GM04503 (cell line): Measurements from ENCODE around the gene EXT2.

Experiments
- DNase-seq: peaks from one replicate; pipeline ENCODE4 v3.0.0-alpha.2; 2012; ENCODE audit warnings: low read depth

EXT2 gene

DNA sequence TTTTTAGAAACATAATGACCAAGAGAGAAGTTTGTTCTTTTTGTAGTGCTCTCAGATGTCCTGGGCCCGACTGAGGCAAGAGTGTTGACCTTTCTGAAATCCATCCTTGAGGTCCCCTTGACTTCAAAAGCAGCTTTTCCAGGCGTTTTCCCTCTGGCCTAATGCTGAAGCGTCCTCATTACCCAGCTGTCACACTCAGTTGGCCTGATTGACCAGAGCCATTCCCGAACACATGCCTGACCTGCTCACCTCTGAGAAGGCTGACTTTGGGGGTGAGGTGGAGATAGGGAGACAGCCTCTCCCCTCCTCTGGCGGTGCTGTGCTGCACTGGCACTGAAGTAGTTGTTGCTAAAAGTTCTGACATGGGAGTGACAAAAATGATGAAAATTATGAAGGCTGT is 147.6 kb downstream of the EXT2 start:
- no peak for DNase-seq

DNA sequence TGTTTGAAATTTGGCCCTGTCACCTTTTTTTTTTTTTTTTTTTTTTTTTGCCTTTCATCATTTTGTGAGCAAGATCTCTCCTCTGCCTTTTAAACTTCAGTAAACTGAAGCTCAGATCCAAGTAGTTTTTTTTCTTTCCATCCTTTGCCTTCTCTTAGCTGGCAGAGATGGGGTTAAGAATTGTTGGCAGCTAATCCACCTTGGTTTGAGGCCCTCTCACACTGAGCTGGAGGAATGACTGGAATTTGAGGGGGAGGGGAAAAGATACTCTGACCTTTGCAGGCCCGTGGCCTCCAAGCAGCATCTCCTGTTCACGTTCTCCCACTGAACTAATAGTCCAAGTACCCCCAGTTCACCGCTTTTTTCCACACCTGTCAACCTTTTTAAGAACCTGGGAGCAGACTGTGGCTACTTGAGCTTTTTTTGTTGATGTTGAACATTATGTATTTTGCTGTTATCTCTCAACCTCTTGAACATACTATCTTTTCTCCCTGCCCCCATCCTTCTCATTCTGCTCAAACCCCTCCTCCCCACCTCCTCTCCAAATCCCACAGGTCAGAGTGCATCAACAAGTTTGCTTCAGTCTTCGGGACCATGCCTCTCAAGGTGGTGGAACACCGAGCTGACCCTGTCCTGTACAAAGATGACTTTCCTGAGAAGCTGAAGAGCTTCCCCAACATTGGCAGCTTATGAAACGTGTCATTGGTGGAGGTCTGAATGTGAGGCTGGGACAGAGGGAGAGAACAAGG is 148.3 kb downstream of the EXT2 start:
- no peak for DNase-seq

DNA sequence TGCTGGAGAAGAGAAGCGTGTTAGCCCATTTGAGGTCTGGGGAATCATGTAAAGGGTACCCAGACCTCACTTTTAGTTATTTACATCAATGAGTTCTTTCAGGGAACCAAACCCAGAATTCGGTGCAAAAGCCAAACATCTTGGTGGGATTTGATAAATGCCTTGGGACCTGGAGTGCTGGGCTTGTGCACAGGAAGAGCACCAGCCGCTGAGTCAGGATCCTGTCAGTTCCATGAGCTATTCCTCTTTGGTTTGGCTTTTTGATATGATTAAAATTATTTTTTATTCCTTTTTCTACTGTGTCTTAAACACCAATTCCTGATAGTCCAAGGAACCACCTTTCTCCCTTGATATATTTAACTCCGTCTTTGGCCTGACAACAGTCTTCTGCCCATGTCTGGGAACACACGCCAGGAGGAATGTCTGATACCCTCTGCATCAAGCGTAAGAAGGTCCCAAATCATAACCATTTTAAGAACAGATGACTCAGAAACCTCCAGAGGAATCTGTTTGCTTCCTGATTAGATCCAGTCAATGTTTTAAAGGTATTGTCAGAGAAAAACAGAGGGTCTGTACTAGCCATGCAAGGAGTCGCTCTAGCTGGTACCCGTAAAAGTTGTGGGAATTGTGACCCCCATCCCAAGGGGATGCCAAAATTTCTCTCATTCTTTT is 149.3 kb downstream of the EXT2 start:
- no peak for DNase-seq

DNA sequence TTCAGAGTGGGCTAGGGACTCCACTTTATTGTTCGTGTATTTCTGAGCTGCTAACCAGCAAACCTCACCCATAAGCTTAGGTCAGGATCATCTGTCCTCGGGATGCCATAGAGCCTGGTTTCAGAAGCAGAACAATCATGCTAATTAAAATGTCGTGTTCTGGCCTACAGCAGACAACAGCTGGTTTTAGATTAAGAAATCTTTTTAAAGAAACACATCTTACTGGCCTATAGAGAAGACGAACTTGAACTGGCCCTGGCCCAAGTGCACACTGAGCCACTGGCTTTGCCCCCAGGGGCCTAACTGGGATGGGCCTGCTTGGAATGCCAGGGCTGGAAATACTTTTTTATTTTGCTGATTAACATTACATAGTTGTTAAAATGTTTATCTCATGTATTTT is 151.2 kb downstream of the EXT2 start:
- DNase-seq = peak; percentile 49

DNA sequence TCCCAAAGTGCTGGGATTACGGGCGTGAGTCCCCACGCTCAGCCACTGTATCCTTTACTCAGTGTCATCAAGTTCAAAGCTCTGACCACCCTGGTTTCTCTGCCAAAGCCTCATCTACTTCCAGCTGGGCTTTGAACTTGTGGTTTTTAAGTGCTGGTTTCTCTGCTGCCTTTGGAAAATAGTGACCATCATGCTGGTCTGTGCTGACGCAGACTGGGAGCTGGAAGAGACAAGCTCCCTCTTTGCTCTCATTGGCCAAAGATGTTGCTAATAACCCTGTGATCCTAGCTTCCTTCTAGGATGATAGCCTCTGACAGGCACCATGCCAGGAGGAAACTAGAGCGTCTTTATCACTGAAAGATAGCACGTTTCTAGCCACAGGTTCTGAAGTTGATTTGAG is 152.0 kb downstream of the EXT2 start:
- no peak for DNase-seq

DNA sequence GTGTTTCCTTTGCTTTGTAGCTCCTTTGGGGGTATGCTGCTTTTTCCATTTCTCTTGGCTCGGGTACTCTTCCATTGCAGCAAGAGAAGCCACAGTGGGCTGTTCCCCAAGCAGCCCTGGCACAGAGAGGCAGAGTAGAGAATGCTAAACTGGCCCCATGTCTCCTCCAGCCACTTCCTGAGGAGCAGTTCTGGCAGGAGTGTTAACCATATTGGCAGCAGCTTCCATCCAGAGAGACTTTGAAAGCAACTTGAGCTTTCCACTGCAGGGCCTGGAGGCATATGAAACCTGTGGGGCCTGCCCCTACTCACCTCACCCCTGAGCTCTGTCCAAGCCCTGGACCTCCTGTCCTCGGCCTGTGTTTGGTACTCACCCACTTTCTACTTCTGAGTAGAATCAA is 152.6 kb downstream of the EXT2 start:
- no peak for DNase-seq

DNA sequence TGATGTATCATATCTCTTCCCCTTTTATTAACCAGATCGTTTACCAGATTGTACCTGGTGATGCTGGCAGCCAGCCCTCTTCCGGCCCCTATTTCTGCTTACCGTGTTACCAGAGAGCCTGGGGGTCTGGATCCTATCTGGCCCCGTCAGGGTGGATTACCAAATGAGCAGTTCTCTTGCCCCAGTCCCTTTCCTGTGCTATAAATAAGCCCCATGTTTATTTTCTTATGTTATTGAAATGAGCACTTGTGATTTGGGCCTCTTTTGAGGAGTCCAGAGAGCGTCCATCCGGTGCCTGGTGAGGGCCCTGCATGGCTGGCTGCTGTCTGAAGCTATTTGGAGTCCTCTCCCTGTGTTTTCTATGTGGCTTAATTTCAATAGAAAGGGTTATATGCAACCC is 154.9 kb downstream of the EXT2 start:
- no peak for DNase-seq

DNA sequence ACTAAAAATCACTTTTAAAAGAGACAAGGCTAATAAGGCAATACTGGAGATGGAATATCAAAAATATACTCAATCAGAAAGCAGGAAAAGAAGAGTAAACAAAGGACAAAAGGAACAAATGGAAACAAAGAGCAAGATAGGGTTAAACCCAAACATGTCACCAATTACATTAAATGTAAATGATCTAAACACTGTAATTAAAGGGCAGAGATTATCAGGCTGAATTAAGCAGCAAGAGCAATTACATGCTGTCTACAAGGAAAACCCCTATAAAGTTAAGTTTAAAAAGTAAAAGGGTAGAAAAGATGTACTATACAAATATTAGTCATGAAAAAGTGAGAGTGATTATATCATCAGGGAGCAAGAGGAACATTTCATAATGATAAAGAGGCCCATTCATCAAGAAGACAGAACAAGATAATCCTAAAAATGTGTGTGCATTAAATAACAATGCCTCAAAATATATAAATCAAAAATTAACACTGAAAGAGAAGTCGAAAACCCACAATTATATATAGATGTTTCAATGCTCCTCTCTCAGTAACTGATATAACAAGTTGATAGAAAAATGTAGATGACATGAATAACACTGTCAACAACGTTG is 157.6 kb downstream of the EXT2 start:
- DNase-seq = no peak

DNA sequence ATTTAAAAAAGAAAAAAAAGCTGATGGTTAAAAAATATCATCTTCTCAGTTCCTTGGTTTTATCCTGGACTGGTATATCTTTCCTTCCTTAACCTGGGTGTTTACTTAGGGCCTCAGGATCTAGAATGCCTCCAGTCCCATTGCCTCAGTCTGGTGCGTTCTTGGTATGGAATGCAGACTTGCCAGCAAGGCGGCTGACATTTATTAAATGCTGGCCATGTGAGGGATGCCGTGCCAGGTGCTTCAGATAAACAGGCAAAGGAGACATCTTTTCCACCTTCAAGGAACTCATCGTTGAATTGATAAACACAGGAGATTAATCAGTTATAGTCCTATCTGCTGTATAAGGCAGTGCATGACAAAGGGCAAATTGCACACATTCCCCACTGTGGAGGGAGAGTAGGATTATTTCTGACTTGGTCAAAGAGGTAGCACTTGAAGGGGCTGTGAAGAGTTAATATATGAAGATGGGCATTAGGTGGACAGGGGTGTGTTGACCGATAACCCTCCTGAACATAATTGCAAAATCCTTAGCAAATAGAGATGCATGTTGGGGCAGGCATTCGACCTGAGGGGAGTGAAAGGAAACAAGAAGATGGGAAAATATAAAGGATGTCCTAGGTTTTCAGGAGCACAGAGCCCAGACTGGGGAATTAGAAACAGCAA is 160.1 kb downstream of the EXT2 start:
- DNase-seq = no peak

DNA sequence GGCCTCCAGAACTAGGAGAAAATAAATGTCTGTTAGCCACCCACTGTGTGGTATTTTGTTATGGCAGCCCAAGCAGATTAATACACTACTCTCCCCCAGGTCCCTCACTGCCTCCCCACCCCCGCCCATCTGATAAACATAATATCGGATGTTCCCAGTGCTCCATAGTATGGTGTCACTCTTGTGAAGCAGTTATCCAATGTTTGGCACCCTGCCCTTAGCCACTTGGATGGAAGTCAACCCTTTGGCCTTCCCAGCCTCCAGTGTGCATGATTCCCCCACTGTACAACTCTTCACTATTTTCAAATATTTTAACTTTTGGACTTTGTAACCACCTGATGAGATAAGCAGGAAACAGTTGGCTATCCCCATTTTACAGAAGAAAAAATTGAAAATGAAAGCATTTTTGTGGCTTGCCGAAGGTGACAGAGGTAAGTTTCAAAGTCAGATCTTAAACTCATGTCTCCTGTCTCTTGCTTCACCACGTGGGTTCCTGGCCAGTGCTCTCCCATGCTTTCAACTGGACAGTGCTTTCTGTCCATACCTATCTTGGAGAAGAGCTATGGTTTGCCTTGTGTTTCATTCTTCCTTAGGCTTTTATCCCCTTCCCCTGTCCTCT is 161.3 kb downstream of the EXT2 start:
- DNase-seq = no peak

DNA sequence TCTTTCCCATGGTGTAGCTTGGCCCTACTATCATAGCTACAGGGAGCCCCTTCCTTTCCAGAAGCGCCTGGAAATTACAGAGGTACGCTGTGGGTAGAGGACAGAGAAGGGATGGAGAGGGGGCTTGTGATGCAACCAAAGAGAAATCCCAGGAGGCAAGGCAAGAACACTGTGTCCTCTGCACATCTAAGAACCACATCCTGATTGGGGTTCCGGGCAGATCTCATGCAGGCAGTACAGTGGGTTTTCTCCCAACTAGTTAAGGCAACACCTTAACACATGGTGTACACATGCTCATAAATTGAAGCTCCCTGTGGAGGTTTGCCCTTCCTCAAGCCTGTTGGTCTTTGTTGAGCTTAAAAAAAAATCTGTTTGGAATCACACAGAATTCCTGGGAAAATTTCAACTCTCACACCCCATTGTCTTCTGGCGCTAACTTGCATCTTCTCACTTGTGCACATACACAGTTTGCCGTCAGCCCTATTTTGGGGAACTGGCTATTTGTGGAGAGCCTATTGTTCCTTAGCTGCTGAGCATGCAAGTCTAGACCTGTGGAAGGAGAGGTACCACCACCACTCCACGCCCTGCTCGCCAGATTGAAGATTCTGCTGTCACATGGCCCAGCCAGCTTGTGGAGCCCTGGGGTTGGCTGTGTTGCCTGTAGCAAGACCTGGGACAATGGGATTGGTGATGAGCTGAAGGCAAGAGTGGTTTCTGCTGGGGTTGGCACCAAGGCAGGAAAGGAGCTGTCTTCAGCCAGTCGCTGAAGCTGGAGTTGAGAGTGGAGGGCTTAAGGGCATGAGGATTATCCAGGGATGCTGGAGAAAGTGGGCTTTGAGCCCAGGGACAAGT is 162.1 kb downstream of the EXT2 start:
- no peak for DNase-seq

DNA sequence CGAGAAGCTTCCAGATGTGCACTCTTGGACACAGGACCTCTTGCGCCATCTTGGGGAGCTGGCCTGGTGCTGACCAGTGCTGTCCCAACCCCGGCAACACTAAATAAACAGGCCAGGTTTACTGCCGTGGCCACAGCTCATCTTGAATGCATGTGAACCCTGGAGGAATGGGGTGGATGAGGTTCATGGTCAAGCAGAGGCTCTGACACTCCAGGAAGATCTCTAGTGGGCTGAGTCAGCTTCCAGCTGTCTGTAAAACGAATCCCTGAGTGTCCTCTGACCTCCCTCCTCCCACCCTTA is 162.7 kb downstream of the EXT2 start:
- no peak for DNase-seq

DNA sequence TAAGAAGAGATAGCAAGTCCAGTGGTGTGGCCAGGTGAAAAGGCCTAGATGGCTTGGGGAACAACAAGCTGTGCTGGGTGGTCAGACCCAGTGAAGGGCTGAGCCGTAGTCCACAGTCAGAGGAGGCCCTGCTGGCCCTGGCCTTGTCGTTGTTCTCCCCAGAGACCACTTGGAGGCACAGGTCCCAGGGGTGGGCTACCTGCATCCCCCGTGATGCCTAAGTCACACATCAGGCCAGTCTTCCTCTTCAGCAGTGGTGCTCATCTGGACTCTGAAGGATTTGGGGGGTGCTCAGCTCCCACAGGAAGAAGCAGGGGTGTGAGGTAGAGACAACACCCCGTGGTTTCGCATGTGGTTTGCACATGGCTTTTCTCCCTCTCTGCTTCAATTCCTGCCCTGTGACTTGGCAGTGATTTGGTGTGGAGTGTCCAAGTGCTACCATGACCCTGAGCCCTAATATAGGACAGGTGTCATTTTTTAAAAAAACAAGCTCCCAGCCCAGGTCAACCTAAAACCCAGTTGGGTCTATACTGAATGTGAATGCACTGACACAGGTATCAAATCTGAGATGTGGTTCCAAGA is 163.5 kb downstream of the EXT2 start:
- no peak for DNase-seq

DNA sequence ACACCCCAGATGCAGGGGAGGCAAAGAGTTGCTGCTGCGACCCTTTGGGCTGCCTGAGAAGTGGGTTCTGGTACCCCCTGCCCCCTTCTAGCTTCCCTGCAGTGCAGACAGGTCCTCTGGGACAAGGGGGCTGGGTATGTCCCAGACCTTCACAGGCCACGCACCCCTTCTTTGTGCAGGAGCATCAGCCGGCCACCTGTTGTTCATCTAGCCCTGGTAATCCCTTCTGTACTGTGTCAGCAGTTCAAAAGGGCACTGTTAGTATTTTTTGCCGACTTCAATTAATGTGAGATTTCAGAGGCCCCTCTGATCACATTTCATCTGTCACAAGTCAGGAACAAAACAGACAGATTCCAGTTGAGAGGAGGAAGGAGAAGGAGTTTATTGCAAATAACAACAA is 164.6 kb downstream of the EXT2 start:
- no peak for DNase-seq

DNA sequence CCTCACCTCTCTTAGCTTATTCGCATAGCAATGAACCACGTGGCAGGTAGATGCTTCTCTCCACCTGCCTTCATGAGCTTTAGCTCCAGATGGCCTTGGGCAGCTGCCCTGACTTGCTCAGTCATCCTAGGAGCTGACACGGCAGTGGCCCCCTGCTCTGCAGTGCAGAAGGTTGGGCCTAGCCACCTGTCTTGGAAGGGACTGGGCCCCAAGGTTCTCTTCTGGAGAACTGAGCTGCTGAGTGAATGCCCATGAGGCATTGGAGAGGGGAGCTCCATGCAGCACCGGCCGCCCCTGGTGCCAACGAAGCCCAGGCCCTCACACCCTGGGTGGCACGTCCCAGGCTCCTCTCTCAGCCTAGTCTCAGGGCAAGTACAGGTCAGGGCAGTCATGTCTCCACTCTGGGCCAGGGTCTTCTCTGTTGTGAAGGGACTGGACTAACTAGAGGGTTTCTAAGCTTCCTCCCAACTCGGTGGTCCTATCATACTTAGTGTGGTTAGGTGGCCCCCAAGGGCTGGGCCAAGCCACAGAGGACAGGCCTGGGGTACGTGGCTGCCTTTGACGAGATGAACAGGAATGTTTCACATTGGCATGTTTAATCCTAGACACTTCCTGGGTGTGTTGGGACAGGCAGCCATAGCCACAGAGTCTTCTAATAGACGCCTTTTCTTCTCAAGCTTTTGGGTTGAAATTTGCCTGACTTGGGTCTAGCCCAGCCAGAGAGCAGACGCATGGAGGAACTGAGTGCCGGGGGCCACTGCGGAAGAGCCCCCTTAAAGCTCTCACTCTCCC is 166.5 kb downstream of the EXT2 start:
- no peak for DNase-seq

DNA sequence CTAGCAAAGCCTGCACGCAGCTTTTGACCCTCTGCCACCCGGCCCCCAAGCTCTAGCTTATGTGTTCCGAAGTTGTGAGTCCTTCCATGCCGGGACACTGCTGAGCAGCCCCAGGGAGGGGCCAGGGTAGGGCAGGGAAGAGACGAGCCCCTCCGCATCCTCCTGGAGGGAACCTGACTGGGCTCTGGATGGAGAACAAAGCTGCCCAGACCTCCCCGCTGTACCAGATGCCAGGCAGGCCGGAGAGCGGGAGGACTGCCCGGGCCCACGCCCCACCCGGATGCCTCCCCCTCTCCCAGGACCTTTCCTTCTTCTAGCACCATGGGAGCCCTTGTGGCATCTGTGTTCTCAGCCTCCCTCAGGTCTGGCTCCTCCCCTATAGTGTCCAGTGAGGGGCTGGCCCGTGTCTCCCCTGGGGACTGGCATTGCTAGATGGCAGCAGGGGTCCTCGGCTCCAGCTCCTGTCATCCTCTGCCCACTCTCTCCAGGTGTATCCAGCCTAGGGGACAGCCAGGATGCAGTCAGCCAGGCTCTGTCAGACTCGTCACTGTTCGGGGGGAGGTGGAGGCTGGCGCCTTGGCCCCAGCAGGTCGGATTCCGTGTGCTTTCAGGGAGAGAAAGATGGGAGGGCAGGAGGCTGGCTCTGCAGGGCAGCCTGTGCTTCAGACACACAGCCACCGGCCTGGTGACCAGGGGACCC is 168.4 kb downstream of the EXT2 start:
- DNase-seq = no peak

DNA sequence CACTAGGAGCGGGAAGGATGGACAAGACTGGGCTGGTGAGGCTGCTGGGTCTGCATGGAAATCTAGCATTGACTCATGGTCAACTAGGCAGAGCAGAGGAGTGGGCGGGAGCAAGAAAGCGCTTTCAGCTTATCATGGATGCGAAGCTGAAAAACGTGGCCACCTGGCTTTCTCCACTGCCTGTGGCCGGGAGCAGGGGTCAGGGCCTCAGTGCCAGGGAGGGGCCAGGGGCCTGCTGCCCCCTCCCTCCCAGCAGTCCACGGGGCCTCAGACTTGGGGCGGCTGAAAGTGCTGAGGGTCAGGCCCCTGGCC is 168.9 kb downstream of the EXT2 start:
- no peak for DNase-seq

DNA sequence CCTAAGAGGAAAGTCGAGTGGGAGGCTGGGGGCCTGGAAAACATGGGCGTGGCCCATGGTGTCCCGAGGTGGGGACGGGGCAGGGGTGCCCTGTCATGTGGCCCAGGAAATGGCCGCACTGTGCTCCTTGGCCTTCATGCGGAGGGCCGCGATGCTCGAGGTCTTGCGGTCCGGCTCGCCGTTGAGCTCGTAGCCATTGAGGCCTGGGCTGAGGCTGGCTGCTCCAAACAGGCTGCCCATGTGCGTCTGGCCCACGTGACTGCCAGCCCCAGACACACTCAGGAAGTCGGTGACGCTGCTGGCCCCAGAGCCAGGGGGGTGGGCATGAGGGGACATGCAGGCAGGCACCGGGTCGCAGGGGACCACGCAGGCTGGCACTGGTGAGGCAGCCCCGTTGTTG is 169.3 kb downstream of the EXT2 start:
- DNase-seq = no peak

DNA sequence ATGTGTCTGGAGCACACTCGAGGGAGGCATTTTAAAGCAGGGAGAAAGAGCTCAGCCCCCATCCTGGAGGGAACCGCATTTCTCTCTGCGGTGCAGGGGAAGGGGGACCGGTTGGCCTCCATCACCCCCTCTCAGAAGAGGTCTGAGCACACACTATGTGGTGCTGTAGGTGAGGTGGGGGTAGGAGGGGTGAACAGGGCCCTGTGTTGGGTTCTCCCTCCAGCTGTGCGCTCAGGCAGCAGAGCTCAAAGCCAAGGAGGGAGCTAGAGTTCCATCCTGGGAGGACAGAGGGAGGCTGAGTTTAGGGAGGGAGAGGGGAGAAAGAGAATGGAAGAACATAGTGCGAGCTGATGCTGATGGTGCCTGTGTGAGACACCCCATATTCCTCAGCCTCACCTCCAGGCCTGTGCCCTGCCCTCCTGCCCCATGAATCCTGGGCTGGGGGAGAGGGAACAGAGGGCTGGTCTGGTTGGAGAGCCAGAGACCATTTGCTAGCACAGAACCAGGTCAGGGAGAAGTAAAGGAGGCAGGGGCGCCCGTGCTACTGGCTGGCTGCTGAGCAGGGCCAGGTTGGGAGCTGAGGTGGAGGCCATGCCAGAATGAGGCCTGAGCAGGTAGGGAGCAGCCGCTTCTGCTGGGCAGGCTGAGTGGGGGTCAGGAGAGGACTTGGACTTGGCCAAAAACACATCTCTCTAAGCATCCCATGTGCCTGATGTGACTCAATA is 170.7 kb downstream of the EXT2 start:
- DNase-seq = no peak
